ENCODE measurements around the gene CXCR4.

CXCR4 gene

DNA sequence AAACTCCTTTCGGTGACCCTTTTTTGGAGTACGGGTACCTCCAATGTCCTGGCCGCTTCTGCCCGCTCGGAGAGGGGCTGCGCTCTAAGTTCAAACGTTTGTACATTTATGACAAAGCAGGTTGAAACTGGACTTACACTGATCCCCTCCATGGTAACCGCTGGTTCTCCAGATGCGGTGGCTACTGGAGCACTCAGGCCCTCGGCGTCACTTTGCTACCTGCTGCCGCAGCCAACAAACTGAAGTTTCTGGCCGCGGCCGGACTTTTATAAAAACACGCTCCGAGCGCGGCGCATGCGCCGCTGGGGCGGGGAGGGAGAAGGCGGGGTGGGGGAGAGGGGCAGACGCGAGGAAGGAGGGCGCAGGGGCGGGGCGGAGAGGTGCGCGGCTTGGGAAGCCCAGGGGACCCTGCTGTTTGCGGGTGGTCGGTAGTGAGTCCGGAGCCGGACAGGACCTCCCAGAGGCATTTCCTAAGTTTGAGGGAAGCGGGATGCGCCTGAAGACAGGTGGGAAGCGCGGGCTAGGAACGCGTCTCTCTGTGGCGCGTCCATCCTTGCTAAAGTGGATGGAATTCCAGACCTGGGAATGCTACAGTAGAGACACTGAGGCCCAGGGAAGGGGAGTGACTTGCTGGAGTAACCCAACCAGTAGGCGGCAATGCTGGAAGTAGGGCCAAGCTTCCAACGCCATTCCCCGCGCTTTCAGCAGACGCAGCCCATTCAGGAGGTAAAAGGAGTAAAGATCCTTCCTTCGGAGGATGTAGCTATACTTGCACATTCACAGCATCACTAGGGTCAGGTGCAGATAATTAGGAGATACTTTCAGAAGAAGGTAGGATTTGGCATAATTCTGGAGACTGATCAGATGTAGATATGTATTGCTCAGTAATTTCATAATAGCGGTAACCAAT, at the start of gene CXCR4:
TSS of gene CXCR4 (minus strand) at position 241 of the 910 bp plus-strand sequence. CDS start at position 152, 89 bp downstream.
- peak; percentile 64 for DNase-seq (ENCODE audit: low spot score)

DNA sequence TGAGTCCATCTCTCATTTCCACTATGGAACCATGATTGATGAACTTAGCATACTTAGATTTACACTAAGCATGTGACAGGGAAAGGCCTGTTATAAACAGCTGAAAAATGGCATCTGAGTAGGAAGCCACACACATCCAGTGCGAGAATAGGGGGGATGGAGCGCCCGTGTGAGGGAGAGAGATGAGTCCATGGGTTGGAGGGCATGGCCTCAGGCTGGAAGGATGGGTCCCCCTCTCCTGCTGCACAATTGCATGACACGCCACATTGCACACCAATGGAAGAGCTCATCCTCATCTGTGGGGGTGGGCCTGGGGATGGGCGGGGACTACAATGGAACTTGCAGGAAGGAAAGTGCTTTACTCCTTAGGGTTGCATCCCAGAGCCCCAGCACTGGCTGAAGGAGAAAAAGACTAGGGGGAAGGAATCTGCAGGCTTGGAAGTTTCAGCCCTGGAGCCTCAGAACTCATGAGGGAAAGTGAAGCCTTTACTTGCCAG, 46.4 kb upstream of the CXCR4 start:
- DNase-seq (ENCODE audit: low spot score), result no peak

- no peak for DNase-seq (ENCODE audit: low spot score)
Measured at GRCh38 chr2:136162438-136162837, 44.5 kb upstream of the CXCR4 start.

DNA sequence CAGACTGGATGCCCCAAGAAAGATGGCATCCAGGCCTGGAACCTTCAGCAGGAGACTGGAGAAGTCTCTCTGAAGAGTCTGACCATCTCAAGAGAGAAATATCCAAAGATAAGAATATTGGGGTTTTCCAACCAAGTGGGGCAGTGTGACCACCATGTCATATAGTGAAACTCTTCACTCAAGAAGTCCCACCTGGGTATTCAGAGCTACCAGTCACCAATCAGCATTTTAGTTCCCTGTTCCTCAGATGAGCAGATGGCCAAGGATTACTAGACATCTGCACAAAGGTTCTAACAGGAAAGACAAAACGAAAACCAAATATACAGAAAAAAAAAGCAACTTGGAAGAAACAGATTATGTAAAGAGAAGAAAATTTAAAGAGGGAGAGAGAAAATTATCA, 38.5 kb upstream of the CXCR4 start:
- DNase-seq (ENCODE audit: low spot score), result no peak

GRCh38 chr2:136154384-136154783, 36.4 kb upstream of the CXCR4 start:
- no peak for DNase-seq (ENCODE audit: low spot score)

DNA sequence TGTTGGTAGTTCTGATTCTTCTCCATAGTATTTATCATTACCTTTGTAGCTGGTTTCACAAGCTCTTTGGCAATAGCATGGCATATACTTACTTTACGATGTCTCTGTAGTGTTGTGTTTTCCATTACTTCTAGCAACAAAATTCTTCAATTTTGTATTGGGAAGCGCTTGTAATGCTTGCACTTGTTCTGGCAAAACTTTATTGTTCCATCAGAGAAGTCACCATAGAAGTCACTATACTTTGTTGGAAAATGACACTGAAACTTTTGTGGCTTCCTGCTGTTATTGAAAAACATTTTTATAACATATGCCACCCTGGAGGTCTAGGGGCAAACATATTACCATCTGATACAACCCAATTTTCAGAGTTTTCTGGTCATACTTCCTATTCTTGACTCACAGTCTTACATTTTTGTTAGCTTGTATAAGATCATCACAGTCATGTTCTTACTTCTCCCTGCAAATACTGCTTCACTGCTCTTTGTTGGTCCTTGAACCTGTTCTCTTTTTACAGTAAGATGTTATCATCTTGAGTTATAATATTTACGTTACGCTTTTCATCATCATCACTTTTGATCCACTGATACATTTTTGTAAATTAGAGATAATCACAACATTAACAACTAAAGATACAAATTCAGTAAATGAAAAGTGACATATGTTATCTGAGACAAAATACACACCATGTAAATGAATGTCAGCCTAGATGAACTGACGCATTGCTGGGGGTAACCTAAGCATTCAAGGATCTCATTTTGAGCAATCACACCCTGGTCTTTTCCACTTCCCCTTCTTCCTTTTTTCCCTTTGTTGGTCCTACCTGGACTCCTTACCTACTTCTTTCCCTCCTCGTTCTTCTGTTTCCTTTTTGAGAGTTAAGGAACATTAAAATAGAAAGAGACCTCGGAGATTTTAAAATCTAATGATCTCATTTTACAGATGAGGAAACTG, 33.3 kb upstream of the CXCR4 start:
- DNase-seq (ENCODE audit: low spot score), result no peak

DNA sequence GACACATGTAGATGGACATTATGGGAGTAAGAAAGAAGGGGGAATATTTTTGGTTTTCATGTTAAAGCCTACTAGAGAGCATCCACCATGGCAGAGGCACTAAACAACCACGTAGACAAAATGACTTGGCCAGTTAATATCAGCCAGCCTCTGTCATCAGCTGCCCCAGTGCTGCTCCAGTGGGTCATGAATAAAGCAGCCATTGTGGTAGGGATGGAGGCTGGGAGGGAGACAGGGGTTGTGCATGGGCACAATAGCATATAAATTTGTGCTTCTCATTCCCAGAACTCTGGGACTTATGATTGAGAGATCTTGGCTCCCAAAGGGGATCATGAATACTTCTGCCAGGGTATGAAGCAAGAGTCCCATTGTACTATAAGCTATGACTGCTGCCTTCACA, 31.1 kb upstream of the CXCR4 start:
- no peak for DNase-seq (ENCODE audit: low spot score)

DNA sequence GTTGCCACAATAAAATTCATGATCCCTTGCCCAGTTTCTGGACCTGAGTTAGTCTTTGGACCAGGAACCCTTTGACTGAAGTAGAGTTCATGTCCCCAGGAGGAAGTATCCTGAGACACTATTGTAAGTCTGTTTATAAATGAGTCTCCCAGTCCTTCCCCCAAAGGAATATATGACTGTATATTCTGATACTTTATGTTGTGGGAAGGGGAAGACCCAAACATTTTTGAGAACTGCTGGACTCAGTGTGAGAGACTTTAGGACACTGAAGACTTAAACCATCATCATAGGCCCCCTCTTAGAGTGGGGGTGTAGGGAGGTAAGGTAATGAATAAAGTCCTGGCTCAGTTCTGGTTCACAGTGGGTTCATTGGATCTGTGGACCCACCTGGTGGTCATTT, 28.6 kb upstream of the CXCR4 start:
- no peak for DNase-seq (ENCODE audit: low spot score)

DNA sequence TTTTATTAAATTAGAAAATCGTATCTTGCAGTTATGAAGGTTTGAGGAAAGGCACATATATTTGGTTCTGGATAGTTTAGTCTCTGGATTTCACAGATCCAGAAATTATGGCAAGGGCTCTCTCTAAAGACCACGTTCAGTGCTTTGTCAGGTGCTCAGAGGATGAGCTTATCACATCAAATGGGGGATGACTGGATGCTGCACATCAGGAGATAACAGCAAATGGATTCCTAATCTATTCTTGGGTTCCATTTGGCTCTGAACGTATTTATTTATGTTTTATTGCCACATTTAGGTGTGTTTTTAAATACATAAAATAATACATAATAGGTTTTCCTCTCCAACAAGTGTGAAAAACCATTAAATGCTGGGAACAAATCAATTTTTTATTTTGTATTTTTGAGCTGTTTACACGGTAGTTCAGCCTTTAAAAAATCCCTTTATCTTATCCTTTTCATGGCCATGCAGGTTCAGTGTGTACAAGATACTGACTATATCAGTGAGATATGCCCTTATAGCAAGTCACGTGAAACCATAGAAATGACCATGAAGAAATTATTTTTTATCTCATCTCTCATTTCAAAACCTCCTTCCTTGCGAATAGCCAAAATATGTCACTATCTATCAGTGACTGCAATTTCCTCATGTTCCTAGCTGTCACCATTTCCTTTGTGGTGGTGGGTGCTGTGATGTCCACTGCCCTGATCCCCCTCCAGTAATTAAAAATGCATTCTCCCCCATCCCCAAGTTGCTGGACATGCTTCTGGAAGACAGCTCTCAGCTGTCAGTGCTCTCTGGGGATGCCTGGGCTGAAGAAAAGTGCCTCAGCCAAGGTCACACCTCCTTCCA, 25.9 kb upstream of the CXCR4 start:
- DNase-seq (ENCODE audit: low spot score), result no peak

DNA sequence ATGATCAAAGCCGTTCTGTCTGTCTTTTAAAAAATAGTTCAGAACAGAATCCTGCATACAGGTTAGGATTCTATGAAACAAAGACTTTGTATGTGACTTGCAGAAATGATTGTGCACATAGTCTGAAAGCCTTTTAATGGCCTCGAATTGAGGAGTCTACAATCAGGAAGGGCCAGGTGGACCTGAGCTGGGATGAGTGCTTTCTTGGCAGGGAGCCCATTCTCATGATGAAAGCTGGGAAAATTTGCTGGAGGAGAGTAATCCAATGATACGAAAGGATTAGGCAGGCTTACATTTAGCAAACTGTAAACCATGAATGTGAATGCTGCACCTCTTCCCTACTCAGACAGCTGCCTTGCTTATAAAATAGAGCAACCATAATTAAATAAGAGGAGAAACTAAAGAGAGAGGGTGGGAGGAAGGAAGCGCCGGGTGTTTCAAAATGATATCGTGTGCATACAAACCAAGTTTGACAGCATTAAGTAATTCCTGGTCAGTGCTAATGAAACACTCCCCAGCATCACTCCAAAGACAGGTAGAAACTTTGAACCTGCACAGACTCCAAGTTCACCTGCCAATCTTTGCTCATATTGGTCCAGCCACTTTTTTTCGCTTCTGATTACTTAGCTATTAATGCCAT, 23.7 kb upstream of the CXCR4 start:
- peak; percentile 55 for DNase-seq (ENCODE audit: low spot score)

GRCh38 chr2:136139631-136140030, 21.7 kb upstream of the CXCR4 start:
- no peak for DNase-seq (ENCODE audit: low spot score)

DNA sequence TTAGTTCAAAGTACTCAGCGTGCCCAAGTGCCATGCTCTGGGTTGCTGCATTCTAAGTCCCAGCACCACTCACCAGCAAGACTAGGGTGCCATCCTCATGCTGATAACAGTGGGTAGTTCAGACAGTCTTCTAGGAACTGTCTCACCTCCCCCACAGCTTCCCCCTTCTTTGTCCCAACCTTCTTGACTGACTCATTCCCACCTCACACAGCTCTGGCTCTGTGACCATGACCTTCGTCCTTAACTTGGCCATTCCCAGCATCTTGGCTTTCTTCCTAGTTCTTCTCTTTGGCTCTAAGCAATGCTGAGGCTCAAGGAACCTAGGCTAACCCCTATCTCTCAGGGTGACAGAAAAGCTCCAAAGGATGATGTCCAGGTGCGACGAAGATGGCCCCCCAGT, 20.0 kb upstream of the CXCR4 start:
- peak; percentile 59 for DNase-seq (ENCODE audit: low spot score)

GRCh38 chr2:136136931-136137330, 19.0 kb upstream of the CXCR4 start:
- DNase-seq (ENCODE audit: low spot score), result peak; percentile 53

DNA sequence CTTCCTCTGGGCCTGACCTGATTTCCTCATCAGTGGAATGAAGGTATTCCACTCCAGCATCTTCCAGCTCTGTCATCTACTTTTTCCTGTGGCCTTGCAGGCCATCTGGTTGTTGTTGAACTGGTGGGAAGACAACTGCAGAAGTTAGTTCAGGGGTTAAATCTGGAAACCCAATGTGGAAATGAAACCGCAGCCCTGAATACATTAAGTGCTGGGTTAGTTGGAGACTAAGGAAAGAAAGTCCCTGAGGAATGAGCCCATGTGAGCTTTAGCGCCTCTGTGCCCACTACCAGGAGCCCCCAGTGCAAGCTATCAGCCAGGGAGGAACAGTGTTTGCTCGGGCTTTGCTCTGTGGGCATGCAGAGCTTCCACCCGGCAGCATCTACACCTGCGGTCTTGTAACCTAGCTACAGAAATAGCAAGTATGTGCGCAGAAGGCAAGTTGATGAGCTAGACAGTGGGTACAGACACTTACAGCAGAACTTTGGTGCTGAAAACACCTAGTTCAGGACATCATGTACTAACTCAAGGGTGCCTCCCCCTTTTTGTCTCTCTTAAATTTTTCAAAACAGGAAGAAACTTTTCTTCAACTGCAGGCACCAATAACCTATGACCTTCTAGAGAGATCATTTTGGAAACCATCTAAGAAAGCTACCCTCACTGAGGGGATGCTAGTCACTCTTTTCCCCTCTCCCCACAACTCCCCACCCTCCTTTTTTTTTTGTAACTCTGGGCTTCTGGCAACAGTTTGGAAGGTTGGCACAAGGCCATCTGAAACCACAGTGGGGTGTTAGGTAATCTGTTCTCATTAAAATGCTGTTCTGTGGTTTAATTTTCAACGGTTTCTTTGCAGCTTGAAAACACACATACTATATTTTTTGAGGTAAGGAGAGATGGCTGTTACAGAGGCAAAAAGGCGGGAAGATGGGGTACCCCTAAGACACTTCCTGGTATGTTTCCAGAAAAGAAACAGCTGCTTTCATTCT, 18.3 kb upstream of the CXCR4 start:
- DNase-seq (ENCODE audit: low spot score), result no peak

GRCh38 chr2:136135462-136135861, 17.5 kb upstream of the CXCR4 start:
- no peak for DNase-seq (ENCODE audit: low spot score)

- DNase-seq (ENCODE audit: low spot score), result peak; percentile 42
Measured at GRCh38 chr2:136134126-136134525, 16.2 kb upstream of the CXCR4 start.

DNA sequence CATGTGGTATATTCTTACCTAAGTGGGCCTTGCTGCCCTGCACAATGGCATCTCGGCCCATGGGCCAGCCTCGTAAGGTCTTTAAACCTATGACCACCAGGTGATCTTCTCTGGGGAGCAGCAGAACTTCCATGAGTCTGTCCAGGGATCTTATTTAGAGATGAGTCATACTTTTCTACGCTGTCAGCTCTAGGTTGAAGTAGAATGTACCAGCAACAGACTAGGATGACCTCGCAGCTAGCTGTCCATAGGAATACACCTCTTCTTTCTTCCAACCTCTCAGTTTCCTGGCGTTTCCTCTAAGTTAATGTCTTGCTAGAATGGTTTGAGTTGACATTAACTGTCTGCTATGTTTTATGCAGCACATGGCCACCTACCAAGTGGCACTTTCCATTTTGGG, 15.6 kb upstream of the CXCR4 start:
- peak; percentile 57 for DNase-seq (ENCODE audit: low spot score)

DNA sequence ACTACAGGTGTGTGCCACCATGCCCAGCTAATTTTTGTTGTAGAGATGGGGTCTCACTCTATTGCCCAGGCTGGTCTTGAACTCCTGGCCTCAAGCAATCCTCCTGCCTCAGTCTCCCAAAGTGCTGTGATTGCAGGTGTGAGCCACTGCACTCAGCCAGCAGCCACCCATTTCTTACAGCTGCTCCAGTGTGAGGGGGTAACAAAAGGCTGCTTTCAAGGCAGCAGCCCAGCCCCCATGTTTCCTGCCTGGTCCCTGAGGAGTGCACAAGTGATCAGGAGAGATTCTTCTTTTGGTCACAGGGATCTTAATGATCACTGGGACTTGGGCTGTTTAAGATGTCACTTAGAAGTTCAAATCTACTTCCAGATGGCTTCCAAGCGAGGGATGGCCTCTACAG, 15.2 kb upstream of the CXCR4 start:
- no peak for DNase-seq (ENCODE audit: low spot score)

DNA sequence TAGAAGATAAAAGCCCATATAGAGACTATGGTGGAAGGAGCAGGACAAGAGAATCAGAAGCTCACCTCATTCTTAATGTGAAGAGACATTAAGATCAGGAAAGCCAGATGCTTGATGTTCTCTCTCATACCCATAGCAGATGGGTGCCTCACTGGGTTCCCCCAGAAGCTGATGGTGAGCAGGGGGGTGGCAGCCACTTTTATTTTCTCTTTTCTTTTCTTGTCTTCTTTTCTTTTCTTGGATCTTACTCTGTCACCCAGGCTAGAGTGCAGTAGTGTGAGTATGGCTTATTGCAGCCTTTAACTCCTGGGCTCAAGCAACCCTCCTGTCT, 14.8 kb upstream of the CXCR4 start:
- DNase-seq (ENCODE audit: low spot score), result no peak
